ENCODE data around the gene KCTD17.

Gene KCTD17, protein sequence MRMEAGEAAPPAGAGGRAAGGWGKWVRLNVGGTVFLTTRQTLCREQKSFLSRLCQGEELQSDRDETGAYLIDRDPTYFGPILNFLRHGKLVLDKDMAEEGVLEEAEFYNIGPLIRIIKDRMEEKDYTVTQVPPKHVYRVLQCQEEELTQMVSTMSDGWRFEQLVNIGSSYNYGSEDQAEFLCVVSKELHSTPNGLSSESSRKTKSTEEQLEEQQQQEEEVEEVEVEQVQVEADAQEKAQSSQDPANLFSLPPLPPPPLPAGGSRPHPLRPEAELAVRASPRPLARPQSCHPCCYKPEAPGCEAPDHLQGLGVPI
- long read RNA-seq, donor 1, partial matches to known transcripts = 0 of 2 reads
- long read RNA-seq, donor 1, other reads (novel, unspliced or antisense) = 0 of 2 reads
- long read RNA-seq, donor 2, partial matches to known transcripts = 0 of 1 reads
- long read RNA-seq, donor 2, other reads (novel, unspliced or antisense) = 0 of 1 reads
- long read RNA-seq, donor 3, partial matches to known transcripts = 0 of 2 reads
- long read RNA-seq, donor 3, other reads (novel, unspliced or antisense) = 0 of 2 reads
- long read RNA-seq, donor 4, partial matches to known transcripts = 0 of 2 reads
- long read RNA-seq, donor 4, other reads (novel, unspliced or antisense) = 0 of 2 reads
- long read RNA-seq, donor 5, partial matches to known transcripts = 0 of 3 reads
- long read RNA-seq, donor 5, other reads (novel, unspliced or antisense) = 0 of 3 reads
- long read RNA-seq, donor 6, partial matches to known transcripts = 7 of 9 reads
- long read RNA-seq, donor 6, other reads (novel, unspliced or antisense) = 0 of 9 reads
- long read RNA-seq, donor 7, partial matches to known transcripts = 0 of 2 reads
- long read RNA-seq, donor 7, other reads (novel, unspliced or antisense) = 0 of 2 reads
- long read RNA-seq, donor 8, partial matches to known transcripts = 5 of 8 reads
- long read RNA-seq, donor 8, other reads (novel, unspliced or antisense) = 0 of 8 reads

DNA sequence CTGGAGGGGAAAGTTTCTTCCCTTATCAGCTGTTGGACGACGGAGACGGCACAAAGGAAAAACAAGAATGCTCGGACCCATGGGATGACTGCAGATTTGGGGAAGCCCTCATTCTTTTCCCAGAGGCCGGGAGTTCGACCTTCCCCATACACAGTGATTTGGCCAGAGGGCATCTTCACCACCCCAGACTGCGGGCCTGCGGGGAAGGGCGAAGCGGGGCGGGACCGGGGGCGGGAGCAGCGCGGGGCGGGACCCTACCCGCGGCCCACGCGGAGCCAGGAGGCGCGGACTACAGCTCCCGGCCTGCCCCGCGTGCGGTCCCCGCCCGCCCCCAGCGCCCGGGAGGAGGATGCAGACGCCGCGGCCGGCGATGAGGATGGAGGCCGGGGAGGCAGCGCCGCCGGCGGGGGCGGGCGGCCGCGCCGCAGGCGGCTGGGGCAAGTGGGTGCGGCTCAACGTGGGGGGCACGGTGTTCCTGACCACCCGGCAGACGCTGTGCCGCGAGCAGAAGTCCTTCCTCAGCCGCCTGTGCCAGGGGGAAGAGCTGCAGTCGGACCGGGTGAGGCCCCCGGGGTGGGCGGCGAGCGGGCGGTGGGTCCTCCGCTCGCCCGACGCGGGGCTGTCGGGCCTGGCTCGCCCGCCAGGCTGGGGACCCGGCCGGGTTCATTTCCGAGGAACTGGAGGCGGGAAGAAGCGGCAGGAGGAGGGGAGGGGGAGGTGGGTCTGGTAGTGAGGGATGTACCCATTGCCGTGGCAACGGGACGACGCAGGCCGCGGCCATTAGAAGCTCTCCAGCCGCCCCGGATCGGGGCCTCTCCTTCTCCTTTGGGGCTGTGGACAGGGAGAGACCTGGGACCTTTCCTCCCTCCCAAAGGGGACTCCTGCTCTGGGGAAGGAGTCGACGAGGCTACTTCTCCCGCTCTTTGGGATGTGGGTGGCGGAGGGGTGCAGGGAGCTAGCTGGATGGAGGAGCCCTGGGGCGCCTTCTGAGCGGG, at the start of gene KCTD17:
Gene KCTD17 (plus strand): TSS at position 352 of the 995 bp plus-strand sequence. CDS start 19 bp downstream, at position 371.
- DNase-seq = peak; percentile 74

DNA sequence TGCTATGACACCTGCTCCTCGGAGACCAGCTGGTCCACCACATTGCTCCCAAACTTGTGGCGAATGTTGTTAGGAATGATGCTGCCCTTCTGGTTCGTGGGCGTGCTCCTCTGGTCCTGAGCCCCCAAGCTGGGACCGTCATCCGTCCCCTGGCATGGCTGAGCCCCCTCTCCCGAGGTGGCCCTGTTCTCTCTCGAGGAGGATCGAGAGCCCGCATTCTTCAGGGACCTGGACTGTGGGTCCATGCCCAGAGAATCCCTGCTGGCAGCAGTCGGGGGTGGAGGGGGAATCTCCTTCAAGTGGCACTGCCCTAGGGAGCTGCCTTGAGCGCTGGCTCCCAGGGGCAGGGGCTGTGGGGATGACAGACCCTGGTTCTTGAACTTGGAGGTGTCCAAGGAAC, 49.7 kb upstream of the KCTD17 start:
- no peak for DNase-seq

DNA sequence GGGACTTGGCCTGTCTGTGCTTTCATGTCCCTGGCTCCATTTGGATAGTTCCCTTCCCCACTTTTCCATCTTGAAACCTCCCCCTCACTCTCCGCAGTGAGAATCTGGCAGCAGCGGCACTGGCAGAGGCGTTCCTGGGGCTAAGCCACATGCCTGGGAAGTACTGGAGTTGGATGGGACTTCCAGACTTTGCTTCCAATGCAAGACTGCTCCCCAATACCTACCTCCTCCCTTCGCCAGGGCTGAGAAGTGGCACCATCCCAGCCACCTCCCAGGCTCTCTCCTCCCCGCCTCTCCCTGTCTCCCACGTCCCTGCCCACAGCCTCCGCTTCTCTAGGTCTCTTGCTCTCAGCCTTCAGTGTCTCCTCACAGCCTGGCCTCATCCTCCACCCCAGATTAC, 48.9 kb upstream of the KCTD17 start:
- DNase-seq = no peak

DNA sequence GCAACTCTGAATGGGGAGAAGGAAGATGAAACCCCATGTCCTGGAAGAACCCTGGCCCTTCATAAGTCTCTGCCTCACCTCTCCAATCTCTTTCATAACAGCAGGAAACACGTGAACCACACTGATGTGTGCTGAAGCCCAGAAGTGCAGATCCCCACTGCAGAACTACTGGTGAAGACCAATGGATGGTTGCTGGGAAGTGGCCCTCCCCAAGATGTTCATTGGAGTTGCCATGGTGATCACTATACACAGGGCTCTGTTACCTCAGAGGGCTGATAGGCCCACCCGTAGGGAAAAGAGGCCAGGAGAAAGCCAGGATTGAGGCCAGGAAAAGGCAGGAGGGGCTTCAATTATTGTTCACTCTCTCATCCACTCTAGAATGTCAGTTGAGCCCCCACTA, 43.9 kb upstream of the KCTD17 start:
- no peak for DNase-seq

DNA sequence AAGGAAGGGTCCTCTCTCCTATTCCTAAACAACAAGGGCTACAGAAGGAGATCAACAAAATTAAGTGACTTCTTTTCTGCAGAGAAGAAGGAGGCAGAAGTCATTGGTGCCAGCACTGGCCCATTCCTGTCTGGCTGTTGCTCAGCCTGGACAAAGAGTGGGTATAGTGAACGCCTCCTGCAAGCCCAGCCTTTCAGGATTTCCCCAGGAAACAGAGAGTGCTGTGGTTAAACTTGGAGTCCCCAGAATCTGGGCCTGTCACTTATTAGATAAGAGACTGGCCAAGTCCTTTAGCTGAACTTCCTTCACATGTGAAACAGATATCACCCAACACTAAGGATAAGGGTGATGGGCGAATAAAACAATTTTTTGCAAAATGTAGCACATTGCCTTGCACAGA, 43.2 kb upstream of the KCTD17 start:
- DNase-seq = no peak

DNA sequence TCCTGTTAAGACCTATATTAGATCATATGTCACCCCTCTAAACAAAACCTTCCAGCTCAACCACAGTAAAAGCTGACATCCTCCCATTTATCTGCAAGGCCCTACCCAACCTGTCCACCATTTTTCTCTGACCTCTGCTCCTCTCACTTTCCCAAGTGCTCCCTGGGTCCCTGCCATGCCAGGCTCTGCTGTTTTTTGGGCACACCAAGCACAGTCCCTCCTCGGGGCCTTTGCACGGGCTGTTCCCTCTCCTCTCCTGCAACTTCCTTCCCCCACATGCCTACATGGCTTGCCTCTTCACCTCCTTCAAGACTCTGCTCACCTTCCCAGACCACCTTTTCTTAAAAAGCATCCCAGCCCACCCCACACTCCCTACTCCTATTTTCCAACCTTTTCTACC, 42.1 kb upstream of the KCTD17 start:
- no peak for DNase-seq

DNA sequence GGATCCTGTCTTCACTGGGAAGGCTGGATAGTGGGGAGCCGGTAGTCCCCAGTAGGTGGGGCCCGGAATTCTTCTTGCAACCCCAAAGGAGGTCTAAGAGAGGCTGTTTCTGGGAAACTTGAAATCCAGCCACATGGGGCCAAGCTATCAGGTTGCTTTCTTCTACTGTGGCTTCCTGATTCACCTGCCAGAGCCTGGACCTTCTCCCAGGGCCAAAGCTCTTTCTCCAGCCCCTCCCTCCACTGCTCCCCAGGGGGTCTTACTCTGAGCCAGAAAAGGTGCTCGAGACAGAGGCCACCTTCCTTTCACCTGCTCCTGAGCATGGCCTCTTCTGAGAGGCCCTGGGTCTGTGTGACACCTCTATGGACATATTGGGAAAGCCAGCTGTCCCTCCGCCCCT, 41.4 kb upstream of the KCTD17 start:
- no peak for DNase-seq

DNA sequence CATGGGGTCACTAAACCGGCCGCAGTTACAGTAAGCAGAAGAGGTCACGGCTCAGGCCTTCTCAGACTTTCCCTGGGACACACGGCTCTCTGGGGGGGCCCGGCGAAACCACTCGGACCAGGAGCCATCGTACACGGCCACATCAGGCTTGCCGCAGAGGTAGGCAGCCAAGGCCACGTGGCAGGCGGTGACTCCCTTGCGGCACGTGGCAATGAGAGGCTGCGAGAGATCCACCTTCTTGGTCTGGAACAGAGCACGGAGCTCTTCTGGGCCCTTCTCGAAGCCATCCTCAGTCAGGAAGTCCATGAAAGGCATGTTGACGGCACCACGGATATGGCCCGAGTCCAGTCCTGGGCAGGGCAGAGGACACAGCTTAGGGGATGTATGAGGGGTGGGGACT, 40.6 kb upstream of the KCTD17 start:
- DNase-seq = no peak

DNA sequence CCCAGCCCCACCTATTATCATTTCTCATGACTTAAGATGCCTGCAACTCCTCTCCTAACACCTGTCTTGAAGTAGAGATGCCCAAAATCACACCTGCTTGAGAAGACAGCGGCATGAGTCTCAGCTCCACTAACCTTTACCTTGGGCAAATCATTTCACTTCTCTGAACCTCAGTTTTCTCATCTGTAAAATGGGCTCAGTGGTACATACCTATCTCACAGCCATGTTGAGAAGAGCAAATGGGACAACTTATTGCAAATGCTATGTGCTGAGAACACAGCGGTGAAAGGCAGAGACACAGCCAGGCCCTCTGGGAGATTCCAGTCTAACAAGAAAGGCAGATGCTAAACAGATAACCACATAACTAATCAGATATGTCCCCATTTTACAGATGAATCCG, 40.1 kb upstream of the KCTD17 start:
- no peak for DNase-seq

DNA sequence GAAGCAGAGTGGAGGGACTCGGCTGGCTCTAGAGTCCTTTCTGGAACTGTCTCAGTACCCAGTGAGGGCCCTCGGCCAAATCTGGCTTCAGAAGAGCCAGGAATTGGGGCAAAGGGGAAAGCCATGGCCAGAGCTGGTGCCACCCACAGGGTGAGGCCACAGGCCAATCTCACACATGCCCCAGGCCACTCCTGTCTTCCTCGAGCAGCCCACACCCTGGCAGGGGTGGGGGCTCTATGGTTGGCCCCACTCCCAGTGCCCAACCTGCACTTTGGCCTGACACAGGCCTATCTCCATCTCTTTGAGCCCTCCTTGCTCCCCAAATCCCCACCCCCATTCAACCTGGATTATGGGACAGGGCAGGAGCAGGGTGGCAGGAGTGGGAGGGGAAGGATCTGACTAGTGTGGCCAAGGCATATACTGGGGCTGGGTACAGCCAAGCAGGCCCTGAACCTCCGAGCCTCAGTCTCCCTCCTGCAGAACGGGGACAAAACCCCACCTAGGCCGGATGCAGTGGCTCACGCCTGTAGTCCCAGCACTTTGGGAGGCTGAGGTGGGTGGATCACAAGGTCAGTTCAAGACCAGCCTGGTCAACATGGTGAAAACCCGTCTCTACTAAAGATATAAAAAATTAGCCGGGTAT, 39.2 kb upstream of the KCTD17 start:
- DNase-seq = no peak

DNA sequence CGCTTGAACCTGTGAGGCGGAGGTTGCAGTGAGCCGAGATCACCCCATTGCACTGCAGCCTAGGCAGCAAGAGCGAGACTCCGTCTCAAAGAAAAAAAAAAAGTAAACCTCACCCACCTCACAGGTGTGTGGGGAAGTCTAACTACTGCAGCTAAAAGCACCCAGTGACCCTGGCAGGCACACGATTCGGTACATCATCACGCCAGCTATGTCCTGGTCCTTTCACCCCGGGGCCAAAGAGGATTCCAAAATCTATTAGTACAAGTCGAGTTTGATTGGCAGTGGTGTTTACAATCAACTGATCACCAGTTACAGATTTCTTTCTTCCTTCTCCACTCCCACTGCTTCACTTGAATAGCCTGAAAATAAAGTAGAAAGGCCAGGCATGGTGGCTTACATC, 38.6 kb upstream of the KCTD17 start:
- DNase-seq = no peak

DNA sequence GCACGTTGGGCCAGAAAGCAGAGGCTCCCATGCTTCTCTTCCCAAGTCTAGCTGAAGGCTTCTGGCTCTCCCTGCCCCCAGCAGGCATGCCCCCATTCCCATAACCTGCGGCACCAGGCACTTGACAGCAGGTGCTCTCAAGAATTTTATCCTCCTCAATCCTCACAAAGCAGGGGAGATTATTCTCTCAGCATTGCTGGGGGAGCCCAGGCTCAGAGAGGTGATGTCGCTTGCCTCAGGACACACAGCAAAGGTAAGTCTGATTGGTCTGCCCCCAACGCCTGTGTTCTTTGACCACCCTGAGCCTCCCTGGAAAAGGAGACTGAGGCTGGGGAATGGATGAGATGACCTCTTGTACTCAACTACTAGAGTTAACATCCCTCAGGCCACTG, 37.1 kb upstream of the KCTD17 start:
- no peak for DNase-seq

DNA sequence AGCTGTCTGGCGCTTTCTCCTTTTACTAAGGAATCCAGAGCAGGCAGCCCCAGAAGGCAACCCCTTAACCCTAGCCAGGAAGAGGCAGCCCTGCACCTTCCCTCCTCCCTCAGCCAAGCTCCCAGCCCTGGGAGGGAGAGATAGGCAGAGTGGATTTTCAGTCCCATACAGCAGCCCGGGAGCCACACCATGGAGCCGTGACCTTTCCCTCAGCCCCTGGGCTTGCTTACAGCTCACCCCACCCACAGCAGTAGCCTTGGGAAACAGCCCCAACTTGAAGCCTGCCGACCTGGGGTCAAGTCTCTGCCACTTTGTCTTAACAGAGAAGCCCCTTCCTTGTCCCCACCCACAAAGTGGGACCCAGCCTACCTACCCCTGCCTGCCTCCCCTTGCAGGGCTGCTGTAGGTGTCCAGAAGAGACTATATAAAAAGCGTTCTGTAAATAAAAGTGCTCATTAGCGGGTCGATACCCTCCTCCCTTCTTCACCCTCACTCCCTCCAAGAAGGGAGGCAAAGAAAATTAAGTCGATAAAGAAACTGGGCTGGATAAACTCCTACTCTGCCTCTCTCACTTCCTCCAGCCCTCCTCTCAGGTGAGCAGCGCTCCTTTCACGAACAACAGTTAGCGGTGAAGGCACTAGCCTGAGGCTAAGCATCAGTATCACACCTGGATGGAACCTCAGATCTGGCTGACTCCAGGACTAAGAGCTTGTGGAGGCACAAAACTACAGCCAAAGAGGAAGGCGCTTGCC, 36.5 kb upstream of the KCTD17 start:
- DNase-seq = no peak

DNA sequence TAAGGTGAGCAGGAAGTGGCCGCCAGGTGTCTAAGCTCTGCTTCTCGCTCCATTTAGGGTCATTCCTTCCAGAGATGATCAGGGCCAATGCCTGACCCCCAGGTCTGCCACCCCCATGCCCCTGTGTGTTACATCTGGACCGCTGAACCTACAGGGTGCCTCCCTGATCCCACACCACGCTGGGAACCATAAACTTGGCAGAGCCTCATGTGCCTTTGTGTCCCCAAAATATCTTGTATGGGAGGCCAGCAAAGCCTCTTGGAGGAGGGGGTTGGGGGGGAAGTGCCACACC, 36.0 kb upstream of the KCTD17 start:
- DNase-seq = no peak

DNA sequence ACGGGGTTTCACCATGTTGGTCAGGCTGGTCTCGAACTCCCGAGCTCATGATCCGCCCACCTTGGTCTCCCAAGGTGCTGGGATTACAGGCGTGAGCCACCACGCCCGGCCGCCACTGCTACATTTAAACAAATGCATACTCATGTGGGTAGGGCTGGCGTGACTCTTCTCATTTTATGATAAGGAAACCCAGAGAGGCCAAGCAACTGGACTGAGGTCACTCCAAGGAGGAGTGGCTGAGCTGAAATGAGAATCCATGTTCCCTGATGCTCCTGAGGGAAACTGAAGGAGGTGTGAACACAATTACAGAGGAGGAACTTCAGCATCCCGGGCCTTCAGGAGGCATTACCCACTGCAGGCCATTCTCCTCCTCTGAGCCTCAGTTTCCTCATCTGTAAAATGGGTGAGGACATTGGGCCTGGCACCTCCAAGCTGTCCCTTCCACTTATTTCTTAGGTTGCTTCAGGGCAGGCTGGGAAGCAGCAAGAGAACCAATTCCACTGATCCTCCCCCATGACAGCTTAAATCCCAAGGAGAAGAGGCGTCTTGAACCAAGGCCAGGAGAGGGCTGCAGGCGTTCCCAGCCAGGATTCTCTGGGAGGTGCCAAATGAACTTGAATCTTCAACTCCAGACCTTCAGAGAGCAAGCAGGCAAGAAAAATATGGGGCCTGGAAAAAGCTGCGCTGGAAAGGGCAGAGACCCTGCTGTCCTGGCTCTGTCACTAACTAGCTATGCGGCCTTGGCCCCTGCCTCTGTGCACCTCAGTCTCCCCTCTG, 35.2 kb upstream of the KCTD17 start:
- DNase-seq = no peak

DNA sequence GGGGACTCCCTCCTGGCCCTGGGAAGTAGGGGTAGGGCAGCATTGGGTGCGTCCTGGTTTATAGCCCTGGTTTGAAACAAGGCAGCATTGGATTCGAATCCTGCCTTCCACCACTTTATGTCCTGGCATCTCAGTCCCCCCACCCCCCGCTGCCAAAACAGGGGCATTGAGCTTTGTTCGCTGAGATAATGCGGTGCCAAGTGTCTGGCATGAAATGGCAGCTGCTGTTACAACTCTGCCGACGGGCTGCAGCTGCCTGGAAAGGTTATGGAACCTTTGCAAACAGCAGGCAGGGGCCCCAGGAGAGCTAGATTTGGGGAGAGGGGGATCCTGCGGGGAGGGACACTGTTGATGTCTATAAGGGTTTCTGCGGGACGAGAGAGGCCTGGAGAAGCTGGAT, 34.2 kb upstream of the KCTD17 start:
- DNase-seq = no peak

DNA sequence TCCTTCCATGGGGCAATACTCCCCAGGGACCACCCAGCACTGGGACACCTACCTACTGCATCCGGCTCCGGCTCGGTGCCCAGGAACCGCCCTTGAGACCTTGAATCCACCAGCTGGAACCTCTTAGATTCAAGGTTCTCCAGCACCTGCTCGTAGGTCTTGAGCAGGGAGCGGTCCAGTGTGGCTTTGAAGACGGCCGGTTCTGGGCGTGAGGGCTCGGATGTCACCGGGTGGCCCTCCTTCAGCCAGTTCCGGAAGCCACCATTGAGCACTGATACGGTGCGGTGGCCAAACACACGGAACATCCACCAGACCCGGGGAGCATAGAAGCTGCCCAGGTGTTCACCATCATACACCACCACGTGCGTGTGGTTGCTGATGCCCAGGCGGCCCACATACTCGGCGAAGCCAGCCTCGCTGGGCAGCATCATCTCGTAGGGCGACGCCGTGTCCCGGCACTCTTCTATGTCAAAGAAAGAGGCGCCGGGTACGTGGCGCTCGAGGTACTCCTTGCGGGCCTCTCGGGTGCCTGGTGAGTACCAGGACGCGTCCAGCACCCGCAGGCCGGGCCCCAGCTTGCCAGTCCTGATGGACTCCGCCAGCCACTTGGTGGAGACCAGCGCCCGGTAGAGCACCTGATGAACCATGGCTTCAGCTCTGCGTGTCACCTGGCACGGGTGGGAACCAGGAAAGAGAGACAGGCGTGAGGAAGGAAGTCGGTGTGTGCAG, 33.3 kb upstream of the KCTD17 start:
- no peak for DNase-seq

DNA sequence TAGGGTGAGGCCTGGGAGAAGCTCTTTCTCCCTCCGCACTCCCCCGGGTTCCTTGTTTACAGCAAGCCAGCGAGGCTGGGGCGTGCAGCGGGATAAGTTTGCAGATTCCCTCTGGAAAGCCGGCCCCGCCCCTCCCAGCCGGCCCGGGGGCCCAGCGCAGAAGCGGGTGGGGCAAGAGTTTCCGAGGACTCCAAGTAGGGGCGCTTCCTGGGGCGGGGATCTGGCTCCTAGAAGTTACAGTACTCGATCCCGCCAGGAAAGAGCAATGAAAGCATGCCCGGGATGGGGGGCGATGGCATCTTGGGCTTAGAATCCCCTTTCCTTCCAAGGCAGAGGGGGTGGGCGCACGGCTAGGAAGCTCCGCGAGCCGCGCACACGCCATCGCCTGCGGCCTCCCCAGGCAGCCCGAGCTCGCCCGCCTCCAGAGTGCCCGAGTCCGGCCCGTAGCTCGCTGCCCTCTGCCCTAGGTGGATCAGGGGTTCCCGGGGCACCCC, 32.7 kb upstream of the KCTD17 start:
- peak; percentile 94 for DNase-seq
